GM23248 (cell line): ENCODE data around the gene MKS1. TPM values are rescaled to one million over a fixed set of nuclear protein-coding genes. Genes with fewer than 3 reads are reported as not detected.

Source experiments
- DNase-seq: peaks from one replicate; pipeline ENCODE4 v3.0.0-alpha.2; 2015
- H2AFZ ChIP-seq: fragments of 200-600 bp; sonication (generic); 2 replicates; pipeline ENCODE4 v1.6.1; 2016; ENCODE audit warnings: antibody characterized with exemption
- H3F3A ChIP-seq: fragments of 200-600 bp; sonication (generic); 2 replicates; pipeline ENCODE4 v1.6.1; 2016; ENCODE audit warnings: mild to moderate bottlenecking, antibody characterized with exemption, mixed run types; ENCODE audit not compliant: insufficient read depth
- H3K27ac ChIP-seq: fragments of 200-600 bp; sonication (generic); 2 replicates; pipeline ENCODE4 v1.5.1; 2016; ENCODE audit warnings: mild to moderate bottlenecking
- H3K27me3 ChIP-seq: fragments of 200-600 bp; sonication (generic); replicated peaks from 2 replicates; pipeline ENCODE4 v1.6.1; 2016; ENCODE audit warnings: mild to moderate bottlenecking; ENCODE audit not compliant: insufficient read depth
- H3K36me3 ChIP-seq: fragments of 200-600 bp; sonication (generic); 2 replicates; pipeline ENCODE4 v1.6.1; 2016; ENCODE audit warnings: low read depth, mild to moderate bottlenecking
- H3K4me1 ChIP-seq: fragments of 200-600 bp; sonication (generic); 2 replicates; pipeline ENCODE4 v1.6.1; 2016; ENCODE audit warnings: mild to moderate bottlenecking; ENCODE audit not compliant: insufficient read depth
- H3K4me2 ChIP-seq: fragments of 200-600 bp; sonication (generic); one replicate; pipeline ENCODE4 v1.6.1; 2016; ENCODE audit warnings: mild to moderate bottlenecking; ENCODE audit not compliant: unreplicated experiment
- H3K4me3 ChIP-seq: fragments of 200-600 bp; sonication (generic); 2 replicates; pipeline ENCODE4 v1.5.1; 2016; ENCODE audit warnings: mild to moderate bottlenecking
- H3K79me2 ChIP-seq: fragments of 200-600 bp; sonication (generic); 2 replicates; pipeline ENCODE4 v1.6.1; 2016; ENCODE audit warnings: mild to moderate bottlenecking; ENCODE audit not compliant: insufficient read depth
- H3K9ac ChIP-seq: fragments of 200-600 bp; sonication (generic); 2 replicates; pipeline ENCODE4 v1.6.1; 2016; ENCODE audit warnings: mild to moderate bottlenecking
- H3K9me2 ChIP-seq: fragments of 200-600 bp; sonication (generic); 2 replicates; pipeline ENCODE4 v1.6.1; 2016; ENCODE audit warnings: mixed run types, mild to moderate bottlenecking, moderate library complexity; ENCODE audit not compliant: insufficient read depth
- H3K9me3 ChIP-seq: fragments of 200-600 bp; sonication (generic); one replicate; pipeline ENCODE4 v1.6.1; 2017; ENCODE audit warnings: low read depth
- H4K20me1 ChIP-seq: fragments of 200-600 bp; sonication (generic); 2 replicates; pipeline ENCODE4 v1.6.0; 2016; ENCODE audit not compliant: insufficient read depth
- EZH2 ChIP-seq: fragments of 200-600 bp; sonication (generic); IDR thresholded peaks from 2 replicates; pipeline ENCODE4 v1.6.1; 2018; ENCODE audit warnings: antibody characterized with exemption, mild to moderate bottlenecking; ENCODE audit not compliant: insufficient read depth, poor library complexity, severe bottlenecking
- EZH2phosphoT487 ChIP-seq: fragments of 200-600 bp; sonication (generic); IDR thresholded peaks from 2 replicates; pipeline ENCODE4 v1.6.1; 2018; ENCODE audit warnings: antibody characterized with exemption, moderate library complexity, mild to moderate bottlenecking, low read depth; ENCODE audit not compliant: insufficient read depth
- WGBS, 2 experiments: methylation state at CpG; one replicate each; pipeline ENCODE4 v1.1.6; 2015 to 2017; ENCODE audit warnings: low lambda C conversion rate in 2 of 2, low coverage in 1 of 2; ENCODE audit errors: missing lambda C conversion rate in 2 of 2; 5-methylcytosine and 5-hydroxymethylcytosine counted together
- in situ Hi-C: fragments of 300-500 bp; cut with MboI; formaldehyde crosslinking; loops from 2 replicates; pipeline ENCODE4 v1.15.0; 2020
- polyA plus RNA-seq: library from polyadenylated mRNA; unstranded; fragments of >200 nt; fragmentation: Nextera tagmentation; extraction: Ambion mirVana; gene quantifications from 2 replicates; pipeline ENCODE4 v1.2.1, GENCODE V29; 2016
- total RNA-seq: library from RNA; depleted of rRNA; stranded (reverse); fragments of >200 nt; shearing (Covaris generic); gene quantifications from 2 replicates; pipeline ENCODE4 v1.2.3, GENCODE V29; 2014

MKS1 gene
- total and polyA plus RNA-seq, 2 experiments from 2014 or later: 14.1 to 15.3 TPM

DNA sequence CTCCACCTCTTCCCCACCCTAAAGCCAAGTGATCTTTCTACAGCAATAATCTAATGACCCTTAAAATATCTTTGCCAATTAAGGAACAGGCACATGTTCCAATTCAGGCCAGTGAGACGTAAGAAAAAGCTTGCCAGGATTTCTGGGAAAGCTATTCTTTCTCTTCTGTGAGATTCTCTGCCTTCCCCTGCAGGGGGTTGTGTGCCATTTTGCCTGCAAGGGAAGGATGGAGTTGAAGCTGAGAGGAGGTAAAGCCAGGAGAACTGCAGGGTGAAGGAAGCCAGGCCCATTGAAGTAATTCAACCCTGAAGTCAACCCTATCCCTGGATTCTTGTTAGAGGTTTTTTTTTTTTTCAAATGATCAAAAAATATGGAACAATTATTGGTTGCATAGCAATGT lies 10.3 kb upstream of the MKS1 start:
- H3K27ac ChIP-seq: no peak overlapping the region
- in situ Hi-C loops: no loop called here
- H2AFZ ChIP-seq: no peak overlapping the region
- H3K9ac ChIP-seq: no peak overlapping the region
- no peaks in the 10 kb centered on the region for H3K36me3 ChIP-seq
- no peaks in the 10 kb centered on the region for H3K9me2 ChIP-seq
- no peaks in the 10 kb centered on the region for H4K20me1 ChIP-seq
- no peaks in the 10 kb centered on the region for H3K79me2 ChIP-seq
- H3K4me1 ChIP-seq: peaks cover 26% of the 10 kb centered on the region
- H3K4me2 ChIP-seq: no peak overlapping the region
- H3K9me3 ChIP-seq: no peaks in the 10 kb centered on the region
- H3F3A ChIP-seq: peaks cover 20% of the 10 kb centered on the region
- TF ChIP-seq EZH2: no peak
- TF ChIP-seq EZH2phosphoT487: no peak
- no peaks in the 10 kb centered on the region for H3K27me3 ChIP-seq
- 76 to 89% methylated on average over 1 of the region's 1 CpG for WGBS, 2 experiments
- H3K4me3 ChIP-seq: no peak overlapping the region
- DNase-seq: no peak

DNA sequence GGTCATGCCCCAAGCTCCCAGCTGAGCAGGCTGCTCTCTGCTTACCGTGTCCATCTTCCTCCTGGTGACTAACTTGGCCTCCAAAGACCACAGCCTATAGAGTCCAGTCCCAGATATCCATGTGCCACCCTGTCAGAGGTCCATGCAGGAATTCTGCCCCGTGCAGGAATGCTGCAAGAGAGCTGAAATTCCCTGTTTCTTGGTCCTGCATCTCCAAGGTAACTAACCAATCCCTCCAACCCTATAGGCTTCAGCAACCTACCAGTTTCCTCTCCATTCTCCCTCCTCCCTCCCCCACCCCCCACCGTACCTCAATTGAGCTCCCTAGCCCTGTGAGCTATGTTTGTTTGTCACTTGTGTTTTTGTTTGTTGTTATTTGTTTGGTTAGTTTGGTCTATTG lies 9.6 kb upstream of the MKS1 start:
- Histone ChIP-seq H3K79me2 (no peaks in the 10 kb centered on the region), H3K27me3 (no peaks in the 10 kb centered on the region), H3K4me3 (no peak overlapping the region), H3K36me3 (no peaks in the 10 kb centered on the region), H3K9ac (no peak overlapping the region), H2AFZ (no peak overlapping the region), H3K4me2 (no peak overlapping the region), H3K27ac (no peak overlapping the region), H3K4me1 (peaks cover 31% of the 10 kb centered on the region), H3K9me3 (no peaks in the 10 kb centered on the region), H4K20me1 (no peaks in the 10 kb centered on the region), H3F3A (peaks cover 20% of the 10 kb centered on the region), H3K9me2 (no peaks in the 10 kb centered on the region)
- TF ChIP-seq EZH2: no peak
- TF ChIP-seq EZH2phosphoT487: no peak
- 16 to 18% methylated on average over 3 of the region's 3 CpGs for WGBS, 2 experiments
- in situ Hi-C loops: no loop called here
- DNase-seq: no peak

DNA sequence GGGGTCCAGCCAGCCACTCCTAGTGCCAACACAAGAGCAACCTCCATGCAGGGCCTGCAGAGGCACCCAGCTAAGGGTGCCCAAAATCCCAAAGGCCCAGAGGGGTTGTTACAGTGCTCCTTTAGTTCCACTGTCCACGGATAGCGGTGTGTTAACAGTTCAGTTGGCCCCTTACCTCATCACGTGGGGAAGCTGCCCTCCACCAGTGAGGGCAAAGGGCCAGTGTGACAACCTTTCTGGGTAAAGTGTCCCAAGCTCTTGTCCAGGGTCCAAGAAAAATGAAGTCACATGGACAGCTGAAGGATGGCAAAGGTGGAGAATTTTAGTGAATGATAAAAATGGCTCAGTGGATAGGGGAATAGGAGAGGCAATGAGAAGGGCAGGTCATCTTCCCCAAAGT lies 8.7 kb upstream of the MKS1 start:
- TF ChIP-seq EZH2phosphoT487 (no peak), EZH2 (no peak)
- no peak for DNase-seq
- H3K9ac ChIP-seq: no peak overlapping the region
- no peaks in the 10 kb centered on the region for H4K20me1 ChIP-seq
- H3K27ac ChIP-seq: no peak overlapping the region
- H3K27me3 ChIP-seq: no peaks in the 10 kb centered on the region
- H3K79me2 ChIP-seq: no peaks in the 10 kb centered on the region
- H3K9me2 ChIP-seq: no peaks in the 10 kb centered on the region
- H3K4me2 ChIP-seq: no peak overlapping the region
- no peaks in the 10 kb centered on the region for H3K36me3 ChIP-seq
- WGBS, 2 experiments: 75 to 81% methylated on average over 3 of the region's 3 CpGs
- H3K4me1 ChIP-seq: peaks cover 26% of the 10 kb centered on the region
- no peaks in the 10 kb centered on the region for H3K9me3 ChIP-seq
- no peak overlapping the region for H2AFZ ChIP-seq
- H3K4me3 ChIP-seq: no peak overlapping the region
- peaks cover 20% of the 10 kb centered on the region for H3F3A ChIP-seq
- in situ Hi-C loops: no loop called here

DNA sequence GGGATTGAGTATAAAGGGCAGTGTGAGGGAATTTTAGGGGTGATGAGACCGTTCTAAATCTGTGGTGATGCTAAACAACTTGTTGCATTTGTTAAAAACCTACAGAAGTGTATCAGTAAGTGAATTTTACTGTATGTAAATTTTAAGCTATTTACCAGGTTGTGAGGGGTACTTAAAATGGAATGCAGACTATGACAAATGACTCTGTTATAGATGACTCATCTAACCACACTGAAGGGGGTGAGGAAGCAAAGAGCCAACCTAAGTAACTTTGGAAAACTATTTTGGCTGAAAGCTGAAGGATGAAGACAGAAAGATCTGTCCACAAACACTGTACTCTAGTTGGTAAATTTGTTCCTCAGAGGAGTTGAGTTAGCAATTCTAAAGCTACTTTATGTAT lies 5.3 kb upstream of the MKS1 start:
- in situ Hi-C loops: no loop called here
- no peaks in the 10 kb centered on the region for H3K9me3 ChIP-seq
- 38 to 40% methylated on average over 1 of the region's 1 CpG for WGBS, 2 experiments
- no peak overlapping the region for H2AFZ ChIP-seq
- no peaks in the 10 kb centered on the region for H4K20me1 ChIP-seq
- H3K4me2 ChIP-seq: peak overlapping the region; percentile 38
- H3K4me1 ChIP-seq: peaks cover 17% of the 10 kb centered on the region
- no peak overlapping the region for H3K9ac ChIP-seq
- DNase-seq: peak; percentile 71
- peaks cover 4% of the 10 kb centered on the region; the same call in 1 of the 2 replicates for H3F3A ChIP-seq
- H3K79me2 ChIP-seq: no peaks in the 10 kb centered on the region
- no peaks in the 10 kb centered on the region for H3K27me3 ChIP-seq
- no peaks in the 10 kb centered on the region for H3K36me3 ChIP-seq
- no peaks in the 10 kb centered on the region for H3K9me2 ChIP-seq
- peak overlapping the region; percentile 18; the same call in 1 of the 2 replicates for H3K27ac ChIP-seq
- 0 out of 2 replicates have a peak overlapping the region, but pooled peaks have one; percentile 9 for H3K4me3 ChIP-seq
- TF ChIP-seq EZH2phosphoT487 (no peak), EZH2 (no peak)

DNA sequence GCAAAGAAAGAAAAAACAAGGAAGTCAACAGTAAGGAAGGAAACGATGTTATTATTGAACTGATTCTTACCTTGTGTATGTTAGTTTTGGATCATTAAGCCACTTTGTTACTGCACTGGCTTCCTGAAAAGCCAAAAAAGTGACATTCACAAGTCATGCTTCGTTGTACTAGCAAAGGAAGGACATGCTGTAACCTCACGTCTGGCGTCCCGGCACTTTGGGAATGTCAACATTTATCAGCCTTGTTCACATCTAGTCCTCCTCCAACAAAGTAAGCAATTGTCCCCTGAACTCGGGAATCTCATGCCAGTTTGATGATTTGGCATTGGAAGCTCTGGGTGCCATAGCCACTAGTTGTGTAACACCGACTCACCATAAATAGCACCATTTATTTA lies 731 bp upstream of the MKS1 start:
- Histone ChIP-seq H3F3A (peaks cover 4% of the 10 kb centered on the region; the same call in 1 of the 2 replicates), H3K9me2 (no peaks in the 10 kb centered on the region), H3K27ac (peak overlapping the region; percentile 42), H4K20me1 (no peaks in the 10 kb centered on the region), H3K4me2 (peak overlapping the region; percentile 96), H3K4me3 (peak overlapping the region; percentile 86), H3K9me3 (no peaks in the 10 kb centered on the region), H3K79me2 (no peaks in the 10 kb centered on the region), H3K27me3 (no peaks in the 10 kb centered on the region), H3K9ac (peak overlapping the region; percentile 84), H2AFZ (peak overlapping the region; percentile 99), H3K36me3 (no peaks in the 10 kb centered on the region), H3K4me1 (peaks cover 17% of the 10 kb centered on the region)
- 59 to 63% methylated on average over 7 of the region's 7 CpGs for WGBS, 2 experiments
- DNase-seq: peak; percentile 57
- TF ChIP-seq EZH2 (no peak), EZH2phosphoT487 (no peak)
- in situ Hi-C loops: no loop called here
